ENCODE data around the gene FARSA.

Gene FARSA

DNA sequence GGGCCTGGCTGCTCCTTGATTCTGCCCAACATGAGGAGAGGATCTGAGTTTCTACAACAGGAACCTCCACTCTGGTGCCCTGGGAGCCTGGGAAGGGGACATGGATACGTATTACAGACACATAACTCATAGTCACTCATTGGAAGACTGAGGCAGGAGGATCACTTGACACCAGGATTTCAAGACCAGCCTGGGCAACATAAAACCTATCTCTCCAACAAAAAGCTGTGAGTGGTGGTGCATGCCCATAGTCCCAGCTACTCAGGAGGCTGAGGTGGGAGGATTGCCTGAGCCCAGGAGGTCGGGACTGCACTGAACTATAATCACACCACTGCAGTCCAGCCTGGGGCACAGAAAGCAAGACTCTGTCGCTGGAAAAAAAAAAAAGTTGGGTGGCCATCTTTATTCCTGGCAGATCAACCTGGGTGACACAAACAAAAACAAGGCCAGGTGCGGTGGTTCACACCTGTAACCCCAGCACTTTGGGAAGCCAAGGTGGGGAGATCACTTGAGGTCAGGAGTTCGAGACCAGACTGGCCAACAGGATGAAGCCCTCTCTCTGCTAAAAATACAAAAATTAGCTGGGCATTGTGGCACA is 45.4 kb downstream of the FARSA start:
- no peak for DNase-seq

DNA sequence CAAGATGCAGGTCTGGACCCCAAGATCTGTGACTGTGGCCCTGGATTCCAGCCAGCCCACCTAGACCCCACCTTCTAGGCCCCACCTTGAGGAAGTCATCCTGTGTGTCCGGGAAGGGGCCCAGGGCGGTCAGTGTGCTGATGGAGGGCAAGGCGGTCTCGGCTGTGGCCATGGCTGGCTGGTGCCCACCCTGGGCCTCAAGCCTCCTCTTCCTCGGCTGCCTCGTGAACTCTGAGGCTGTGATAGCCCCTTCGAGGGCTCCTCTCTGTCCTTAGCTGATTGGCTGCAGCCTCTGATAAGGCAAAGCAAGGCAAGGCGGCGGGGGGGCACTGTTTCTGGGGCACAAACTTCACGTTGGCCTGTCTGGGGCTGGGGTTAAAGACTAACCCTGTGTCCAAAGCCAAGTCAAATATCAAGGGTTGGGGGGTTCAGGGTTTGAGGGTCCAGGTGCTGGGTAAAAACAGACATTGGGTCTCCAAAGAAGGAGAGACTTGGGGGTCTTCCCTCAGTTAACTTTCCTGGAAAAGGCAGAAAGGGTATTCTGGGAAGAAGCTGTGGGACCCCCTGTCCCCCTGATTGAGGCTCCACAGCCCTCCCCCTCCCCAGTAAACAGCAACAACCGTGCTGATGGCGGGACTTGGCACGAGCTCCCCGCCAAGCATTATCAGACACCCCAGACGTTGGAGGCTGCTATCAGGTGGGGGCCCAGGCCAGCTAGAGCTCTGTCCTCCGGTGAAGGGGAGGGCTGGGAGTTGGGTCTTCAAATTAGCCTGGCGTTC is 46.4 kb downstream of the FARSA start, which contains the start of gene KLF1:
TSS of gene KLF1 (minus strand) at position 233 of the 779 bp plus-strand sequence. CDS start at position 172, 61 bp downstream.
- DNase-seq: no peak

DNA sequence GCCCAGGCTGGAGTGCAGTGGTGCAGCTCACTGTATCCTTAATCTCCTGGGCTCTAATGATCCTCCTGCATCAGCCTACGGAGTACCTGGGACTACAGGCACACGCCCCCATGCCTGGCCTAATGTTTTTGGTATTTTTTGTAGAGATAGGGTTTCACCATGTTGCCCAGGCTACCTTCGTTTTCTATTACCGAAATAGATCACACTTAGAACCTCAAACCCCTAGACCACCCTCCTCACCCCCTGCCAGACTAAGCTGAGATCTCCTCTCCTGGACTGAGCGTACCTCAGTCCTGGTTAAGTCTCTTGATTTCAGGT is 46.9 kb downstream of the FARSA start:
- DNase-seq: no peak

DNA sequence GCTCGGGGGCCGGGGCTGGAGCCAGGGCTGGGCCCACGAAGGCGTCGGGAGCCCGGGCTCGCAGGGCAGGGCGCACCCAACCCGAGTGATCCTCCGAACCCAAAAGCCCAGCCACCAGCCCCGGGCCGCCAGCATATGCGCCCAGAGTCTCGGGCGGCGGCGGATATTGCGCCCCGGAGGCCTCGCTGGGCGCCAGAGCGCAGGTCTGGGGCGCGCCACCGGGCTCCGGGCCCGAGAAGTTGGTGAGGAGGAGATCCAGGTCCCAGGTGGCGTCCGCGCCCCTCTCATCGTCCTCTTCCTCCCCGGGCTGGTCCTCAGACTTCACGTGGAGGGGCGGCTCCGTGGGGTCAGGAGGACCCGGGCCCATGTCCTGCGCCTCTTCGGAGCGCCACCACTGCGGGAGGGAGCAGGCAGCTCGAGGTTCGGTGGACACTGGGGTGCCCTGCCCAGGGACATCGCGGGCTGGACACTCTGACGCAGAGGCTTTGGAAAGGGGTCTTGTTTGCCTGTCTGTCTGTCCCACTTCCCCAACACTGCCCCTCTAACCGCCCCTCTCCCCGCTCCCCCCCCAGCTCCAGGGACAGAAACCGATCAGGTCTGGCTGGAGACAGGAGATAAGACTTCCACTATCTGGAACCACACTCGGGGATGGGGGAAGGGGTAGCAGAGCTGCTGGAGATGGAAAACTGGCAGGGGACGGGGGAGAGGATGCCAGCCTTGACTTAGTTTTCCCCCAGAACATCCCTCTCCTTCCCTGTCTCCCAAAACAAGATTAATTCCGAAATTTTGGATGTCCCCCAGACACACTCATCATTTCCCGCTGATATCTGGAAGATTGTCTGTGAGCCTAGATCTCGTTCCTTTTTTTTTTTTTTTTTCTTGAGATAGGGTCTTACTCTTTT is 47.5 kb downstream of the FARSA start:
- no peak for DNase-seq

DNA sequence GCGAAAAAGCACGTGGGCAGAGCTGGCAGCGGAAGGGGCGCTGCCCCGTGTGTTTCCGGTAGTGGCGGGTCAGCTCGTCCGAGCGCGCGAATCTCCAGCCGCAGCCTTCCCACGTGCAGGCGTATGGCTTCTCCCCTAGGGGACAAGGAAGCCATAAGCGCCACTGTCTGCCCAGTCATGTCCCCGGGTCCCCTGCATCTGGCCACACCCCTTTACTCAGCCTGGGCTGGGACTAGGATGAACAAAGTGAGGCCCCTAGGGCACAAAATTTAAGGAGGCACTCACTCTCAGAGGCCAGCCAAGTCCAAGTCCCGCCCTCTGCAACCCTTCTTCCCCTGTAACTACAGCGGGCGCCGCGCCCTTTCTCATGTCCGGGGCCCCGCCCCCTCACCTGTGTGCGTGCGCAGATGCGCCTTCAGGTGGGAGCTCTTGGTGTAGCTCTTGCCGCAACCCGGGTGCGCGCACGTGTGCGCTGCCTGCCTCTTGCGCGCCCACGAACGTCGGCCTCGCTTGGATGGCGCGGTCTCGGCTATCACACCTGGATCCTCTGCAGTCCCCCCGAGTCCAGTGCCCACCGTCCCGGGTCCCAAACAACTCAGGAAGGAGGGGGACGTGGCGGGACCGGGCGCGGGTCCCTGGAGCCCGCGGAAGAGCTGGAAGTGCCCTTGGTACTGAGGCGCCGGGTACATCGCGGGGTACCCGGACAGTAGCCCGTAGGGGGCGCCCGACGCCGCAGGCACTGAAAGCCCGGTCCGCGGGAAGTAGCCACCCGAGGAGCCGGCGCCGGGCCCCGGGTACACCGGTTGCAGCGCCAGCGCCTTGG is 48.4 kb downstream of the FARSA start:
- DNase-seq: peak; percentile 95 to 96

DNA sequence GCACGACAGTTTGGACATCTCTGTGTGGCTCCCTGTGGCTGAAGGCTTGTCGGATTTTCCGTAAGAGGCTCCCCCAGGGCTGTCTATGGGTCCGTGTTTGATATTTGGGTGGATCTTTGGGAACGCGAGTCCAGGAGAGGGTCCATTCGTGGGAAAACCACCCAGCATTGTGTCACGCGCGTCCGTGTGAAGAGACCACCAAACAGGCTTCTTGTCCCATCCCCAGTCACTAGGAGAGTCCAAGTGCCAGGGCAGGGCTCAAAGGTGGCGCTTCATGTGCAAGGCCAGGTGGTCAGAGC is 48.9 kb downstream of the FARSA start:
- peak in 1 of 2 experiments; percentile 3 for DNase-seq

DNA sequence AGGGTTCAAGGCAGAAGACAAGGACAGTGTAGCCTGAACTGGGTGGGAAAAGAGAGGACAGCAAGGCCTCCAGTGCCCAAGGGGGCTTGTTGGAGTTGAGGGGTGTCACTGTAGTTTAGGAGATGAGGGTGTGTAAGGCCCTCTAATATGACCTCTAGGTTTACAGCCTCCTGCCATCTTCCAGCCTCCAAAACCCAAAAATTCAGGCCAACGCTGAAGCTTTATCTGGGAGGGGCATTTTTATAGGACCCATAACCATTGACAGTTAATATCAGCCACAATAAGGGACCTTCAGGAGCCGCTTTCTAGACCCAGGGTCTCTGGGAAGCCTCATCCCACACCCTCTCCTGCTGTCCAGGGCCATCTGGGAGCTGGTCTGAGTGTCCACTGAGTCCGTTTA is 49.3 kb downstream of the FARSA start:
- DNase-seq: no peak

DNA sequence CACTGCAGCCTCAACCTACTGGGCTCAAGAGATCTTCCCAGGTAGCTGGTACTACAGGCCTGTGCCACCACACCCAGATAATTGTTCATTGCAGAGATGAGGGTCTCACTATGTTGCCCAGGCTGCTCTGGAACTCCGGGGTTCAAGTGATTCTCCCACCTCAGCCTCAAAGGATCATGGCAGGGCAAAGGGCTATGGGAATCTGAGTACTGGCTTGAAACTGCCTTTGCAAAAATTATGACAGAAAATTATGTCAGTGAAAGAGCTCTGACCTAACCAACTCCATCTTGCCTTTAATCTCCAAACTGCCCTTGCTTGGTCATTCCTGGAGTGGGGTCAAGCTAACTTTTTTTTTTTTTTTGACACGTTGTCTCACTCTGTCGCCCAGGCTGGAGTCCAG is 50.9 kb downstream of the FARSA start:
- DNase-seq: no peak

DNA sequence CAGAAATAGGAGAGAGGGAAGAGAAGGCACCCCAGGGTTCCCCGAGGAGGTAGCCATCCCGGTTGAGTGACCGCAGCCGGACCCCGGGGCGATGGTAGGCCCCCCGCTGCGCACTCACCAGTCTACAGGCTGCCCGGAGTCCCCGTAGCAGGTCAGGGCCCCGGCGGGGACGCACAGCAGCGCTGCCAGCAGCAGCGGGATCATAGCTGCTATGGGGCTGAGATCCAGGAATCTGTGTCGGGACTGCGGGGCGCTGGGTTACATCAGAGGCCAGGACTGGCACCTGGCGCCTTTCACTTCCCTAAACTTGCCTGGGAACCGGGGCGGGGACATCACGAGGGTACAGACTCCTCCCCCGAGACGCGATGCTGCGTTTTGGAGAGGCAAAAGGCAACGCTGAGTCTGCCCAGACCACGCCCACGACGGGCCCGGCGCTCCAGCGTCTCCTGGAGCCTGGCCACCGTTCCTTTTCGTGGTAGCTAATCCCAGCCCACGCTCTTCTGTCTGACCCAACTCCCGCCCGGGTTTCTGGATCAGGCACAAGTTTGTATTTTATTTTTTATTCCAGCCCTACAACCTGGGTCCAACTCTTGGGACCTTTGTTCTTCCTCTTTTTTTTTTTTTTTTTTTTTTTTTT is 52.2 kb downstream of the FARSA start, which contains the start of gene DNASE2:
TSS of gene DNASE2 (minus strand) at position 278 of the 637 bp plus-strand sequence. CDS start at position 204, 74 bp downstream.
- peak; percentile 96 to 97 for DNase-seq

DNA sequence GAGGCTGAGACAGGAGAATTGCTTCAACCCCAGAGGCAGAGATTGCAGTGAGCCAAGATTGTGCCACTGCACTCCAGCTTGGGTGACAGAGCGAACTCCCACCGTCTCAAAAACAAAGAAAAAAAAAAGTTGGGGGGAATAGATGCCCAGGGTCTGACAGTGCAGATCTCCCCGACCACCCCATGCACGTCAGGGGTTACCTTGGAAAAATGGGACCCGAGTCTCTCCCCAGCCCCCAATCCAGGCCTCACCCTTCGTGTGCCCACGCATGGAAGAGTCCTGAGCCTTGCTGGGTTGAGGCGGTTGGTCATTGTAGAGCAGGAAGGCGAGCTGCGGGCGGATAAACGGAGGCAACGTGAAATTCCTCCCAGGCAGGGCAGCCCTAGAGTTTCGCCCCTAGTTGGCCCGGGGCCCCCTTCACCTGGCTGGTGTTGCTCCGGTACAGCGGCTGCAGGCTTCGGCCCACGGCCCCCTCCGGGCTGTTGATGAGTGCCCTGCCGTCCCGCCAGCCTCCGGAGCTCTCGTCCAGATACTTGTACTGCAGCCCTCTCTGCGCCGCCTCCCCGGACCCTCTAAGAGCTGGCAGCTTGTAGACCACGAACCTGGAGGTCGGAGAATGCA is 52.9 kb downstream of the FARSA start:
- DNase-seq: peak in 1 of 2 experiments; percentile 30

DNA sequence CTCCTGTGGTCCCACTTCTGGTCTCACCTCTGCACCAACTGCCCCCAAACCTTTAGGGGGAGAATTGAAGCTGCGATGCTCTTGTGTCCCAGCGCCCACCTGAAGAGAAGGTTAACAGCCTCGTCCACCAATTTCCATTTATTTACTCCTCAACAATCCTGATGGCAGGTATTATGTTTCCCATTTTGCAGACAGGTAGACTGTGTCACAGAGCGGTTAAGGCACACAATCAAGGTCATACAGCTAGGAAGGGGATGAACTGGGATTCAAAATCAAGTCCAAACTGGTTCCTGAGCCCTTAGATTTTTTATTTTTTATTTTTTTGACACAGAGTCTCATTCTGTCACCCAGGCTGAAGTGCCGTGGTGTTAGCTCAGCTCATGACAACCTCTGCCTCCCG is 58.4 kb downstream of the FARSA start:
- DNase-seq: no peak

DNA sequence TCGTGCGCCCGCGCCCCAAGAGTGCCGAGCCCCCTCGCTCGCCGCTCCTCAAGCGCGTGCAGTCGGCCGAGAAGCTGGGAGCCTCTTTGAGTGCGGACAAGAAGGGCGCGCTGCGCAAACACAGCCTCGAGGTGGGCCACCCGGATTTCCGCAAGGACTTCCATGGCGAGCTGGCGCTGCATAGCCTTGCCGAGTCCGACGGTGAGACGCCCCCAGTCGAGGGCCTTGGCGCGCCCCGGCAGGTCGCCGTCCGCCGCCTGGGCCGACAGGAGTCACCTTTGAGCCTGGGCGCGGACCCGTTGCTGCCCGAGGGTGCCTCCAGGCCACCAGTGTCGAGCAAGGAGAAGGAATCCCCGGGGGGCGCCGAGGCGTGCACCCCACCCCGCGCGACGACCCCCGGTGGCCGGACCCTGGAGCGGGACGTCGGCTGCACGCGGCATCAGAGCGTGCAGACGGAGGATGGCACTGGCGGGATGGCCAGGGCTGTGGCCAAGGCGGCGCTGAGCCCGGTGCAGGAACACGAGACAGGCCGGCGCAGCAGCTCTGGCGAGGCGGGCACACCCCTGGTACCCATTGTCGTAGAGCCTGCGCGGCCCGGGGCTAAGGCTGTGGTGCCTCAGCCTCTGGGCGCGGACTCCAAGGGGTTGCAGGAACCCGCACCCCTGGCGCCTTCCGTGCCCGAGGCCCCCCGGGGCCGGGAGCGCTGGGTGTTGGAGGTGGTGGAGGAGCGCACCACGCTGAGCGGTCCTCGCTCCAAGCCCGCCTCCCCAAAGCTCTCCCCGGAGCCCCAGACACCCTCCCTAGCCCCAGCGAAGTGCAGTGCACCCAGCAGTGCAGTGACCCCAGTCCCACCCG is 59.4 kb downstream of the FARSA start:
- no peak for DNase-seq

DNA sequence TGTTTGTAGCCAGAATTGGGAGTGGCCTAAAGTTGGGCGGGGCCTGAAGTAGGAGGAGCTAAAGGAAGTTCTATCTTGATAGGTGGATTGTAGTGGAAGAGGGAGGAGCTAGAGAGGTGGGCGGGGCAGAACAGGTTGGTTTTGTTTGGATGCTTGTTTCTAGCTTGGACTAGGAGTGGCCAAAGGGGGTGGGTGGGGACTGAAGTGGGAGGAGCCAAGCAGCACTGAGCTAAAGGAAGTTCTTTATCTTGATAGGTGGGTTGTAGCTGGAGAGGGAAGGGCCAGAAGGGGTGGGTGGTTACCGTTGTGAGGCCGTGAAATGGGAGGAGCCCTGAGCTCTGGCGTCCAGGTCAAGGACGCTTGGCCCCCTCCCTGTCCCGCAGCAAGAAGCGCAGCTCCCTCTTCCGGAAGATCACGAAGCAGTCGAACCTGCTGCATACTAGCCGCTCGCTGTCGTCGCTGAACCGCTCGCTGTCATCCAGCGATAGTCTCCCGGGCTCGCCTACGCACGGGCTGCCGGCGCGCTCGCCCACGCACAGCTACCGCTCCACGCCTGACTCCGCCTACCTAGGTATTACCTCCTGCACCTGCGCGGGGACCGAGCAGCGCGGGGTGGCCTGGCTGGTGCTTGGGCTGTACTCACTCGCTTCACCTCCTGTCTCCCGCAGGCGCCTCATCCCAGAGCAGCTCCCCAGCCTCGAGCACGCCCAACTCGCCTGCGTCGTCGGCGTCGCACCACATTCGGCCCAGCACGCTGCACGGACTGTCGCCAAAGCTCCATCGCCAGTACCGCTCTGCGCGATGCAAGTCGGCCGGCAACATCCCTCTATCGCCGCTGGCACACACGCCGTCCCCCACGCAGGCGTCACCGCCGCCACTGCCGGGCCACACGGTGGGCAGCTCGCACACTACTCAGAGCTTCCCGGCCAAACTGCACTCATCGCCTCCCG is 60.3 kb downstream of the FARSA start:
- peak; percentile 56 to 66 for DNase-seq
